HCT116 (cell line): ENCODE results near the gene LRRC46. TPM values are rescaled to one million over a fixed set of nuclear protein-coding genes. Genes with fewer than 3 reads are reported as not detected.

Experiments used
- ATAC-seq: fragments of 200-7000 bp; cut with Tn5 transposase; 2 replicates; pipeline ENCODE4 v1.9.1; 2020; ENCODE audit warnings: mild to moderate bottlenecking, moderate library complexity
- BruUV-seq: library from RNA; stranded (reverse); fragments of 400-500 nt; replicated peaks from 2 replicates; lab custom pipeline; 2021; lab: Mats Ljungman, UMichigan
- CTCF ChIA-PET: fragments of 300-600 bp; sonication (Branson Sonifier 250); formaldehyde crosslinking; loops from one replicate; lab custom pipeline; 2021; ENCODE audit warnings: antibody characterized with exemption; lab: Charles Lee
- POLR2A ChIA-PET: fragments of 300-600, 350-600 bp; sonication (Branson Sonifier 250); formaldehyde crosslinking; loops from one replicate; lab custom pipeline; 2021; ENCODE audit warnings: antibody characterized with exemption; lab: Charles Lee
- RAD21 ChIA-PET, 2 experiments: fragments of 300-600 bp; sonication (Branson Sonifier 250); formaldehyde crosslinking; loops; one replicate each; lab custom pipeline; 2023; ENCODE audit warnings: low total read pairs in 2 of 2; ENCODE audit not compliant: uncharacterized antibody in 2 of 2, unreplicated experiment in 2 of 2, low non-redundant PET in 1 of 2; lab: Charles Lee
- DNase-seq: peaks from one replicate; pipeline ENCODE4 v3.0.0-alpha.2; 2010; ENCODE audit warnings: low read depth, low spot score
- H2AFZ ChIP-seq: fragments of 200-600 bp; shearing (Covaris generic), sonication (generic); 2 replicates; pipeline ENCODE4 v1.6.1; 2017; ENCODE audit warnings: low read depth, mixed run types, mixed read lengths, antibody characterized with exemption, low read length; ENCODE audit not compliant: poor library complexity, severe bottlenecking
- H3K27ac ChIP-seq: 2 replicates; pipeline ENCODE4 v1.5.1; 2012; ENCODE audit warnings: low read depth, low read length
- H3K27me3 ChIP-seq: fragments of 200-600 bp; sonication (generic); 2 replicates; pipeline ENCODE4 v1.6.1; 2016; ENCODE audit warnings: mixed run types, low read length, mixed read lengths; ENCODE audit not compliant: insufficient read depth
- H3K36me3 ChIP-seq, 2 experiments: fragments of 200-500 bp in 1 of 2; fragments of 200-600 bp in 1 of 2; sonication (Bioruptor generic) in 1 of 2; sonication (generic) in 1 of 2; 2 replicates each; pipeline versions ENCODE4 v1.5.1 to v1.6.1; 2014 to 2016; ENCODE audit warnings: low read length in 2 of 2, inconsistent platforms in 1 of 2, mixed read lengths in 1 of 2, mixed run types in 1 of 2; ENCODE audit not compliant: insufficient read depth in 2 of 2, control insufficient read depth in 1 of 2
- H3K4me1 ChIP-seq, 2 experiments: fragments of 200-600 bp in 1 of 2; sonication (generic) in 1 of 2; 2 replicates each; pipeline versions ENCODE4 v1.5.1 to v1.6.1; 2012 to 2017; ENCODE audit warnings: low read length in 2 of 2, inconsistent platforms in 1 of 2, mild to moderate bottlenecking in 1 of 2, mixed read lengths in 1 of 2, mixed run types in 1 of 2, moderate library complexity in 1 of 2; ENCODE audit not compliant: insufficient read depth in 2 of 2, control insufficient read depth in 1 of 2
- H3K4me2 ChIP-seq: fragments of 200-600 bp; sonication (generic); 2 replicates; pipeline ENCODE4 v1.6.1; 2017; ENCODE audit warnings: mixed run types, low read length, mixed read lengths
- H3K4me3 ChIP-seq, 2 experiments: fragments of 200-600 bp in 1 of 2; sonication (generic) in 1 of 2; replicated peaks in 1 of 2; 2 replicates each; pipeline ENCODE4 v1.5.1; 2011 to 2016; ENCODE audit warnings: low read length in 2 of 2, control low read depth in 1 of 2, low read depth in 1 of 2, mild to moderate bottlenecking in 1 of 2, mixed read lengths in 1 of 2, mixed run types in 1 of 2
- H3K79me2 ChIP-seq: fragments of 200-600 bp; sonication (generic); 2 replicates; pipeline ENCODE4 v1.6.1; 2017; ENCODE audit warnings: mild to moderate bottlenecking, mixed run types, low read length, moderate library complexity, mixed read lengths; ENCODE audit not compliant: insufficient read depth
- H3K9ac ChIP-seq: fragments of 200-600 bp; sonication (generic); 2 replicates; pipeline ENCODE4 v1.6.1; 2016; ENCODE audit warnings: low read length, mixed read lengths
- H3K9me2 ChIP-seq: fragments of 200-600 bp; sonication (generic), shearing (Covaris generic); 2 replicates; pipeline ENCODE4 v1.6.1; 2017; ENCODE audit warnings: mixed run types, mild to moderate bottlenecking, moderate library complexity; ENCODE audit not compliant: insufficient read depth
- H3K9me3 ChIP-seq, 2 experiments: fragments of 200-500 bp in 1 of 2; fragments of 200-600 bp in 1 of 2; sonication (Bioruptor generic) in 1 of 2; sonication (generic) in 1 of 2; 2 replicates each; pipeline ENCODE4 v1.6.1; 2014 to 2017; ENCODE audit warnings: low read length in 2 of 2, mixed read lengths in 2 of 2, inconsistent platforms in 1 of 2, low read depth in 1 of 2, mild to moderate bottlenecking in 1 of 2, mixed run types in 1 of 2, moderate library complexity in 1 of 2; ENCODE audit not compliant: control insufficient read depth in 1 of 2, insufficient read depth in 1 of 2
- H4K20me1 ChIP-seq: fragments of 200-600 bp; sonication (generic), shearing (Covaris generic); 2 replicates; pipeline ENCODE4 v1.6.1; 2017; ENCODE audit warnings: mixed run types, mild to moderate bottlenecking, moderate library complexity; ENCODE audit not compliant: insufficient read depth
- CBX3 ChIP-seq: IDR thresholded peaks from 2 replicates; pipeline ENCODE4 v1.6.1; 2012; ENCODE audit warnings: low read depth
- CEBPB ChIP-seq: IDR thresholded peaks from 2 replicates; pipeline ENCODE4 v1.6.1; 2012; ENCODE audit warnings: low read depth
- ELF1 ChIP-seq: IDR thresholded peaks from 2 replicates; pipeline ENCODE4 v1.6.1; 2012; ENCODE audit warnings: low read depth, borderline replicate concordance
- EZH2 ChIP-seq: fragments of 200-600 bp; sonication (generic); IDR thresholded peaks from 2 replicates; pipeline ENCODE4 v1.6.1; 2017; ENCODE audit warnings: antibody characterized with exemption, mixed run types
- EZH2phosphoT487 ChIP-seq: fragments of 200-600 bp; IDR thresholded peaks from 2 replicates; pipeline ENCODE4 v1.6.1; 2018; ENCODE audit warnings: antibody characterized with exemption, borderline replicate concordance
- FOSL1 ChIP-seq: IDR thresholded peaks from 2 replicates; pipeline ENCODE4 v1.6.1; 2012; ENCODE audit warnings: low read depth
- POLR2A ChIP-seq: IDR thresholded peaks from 2 replicates; pipeline ENCODE4 v1.7.0; 2011; ENCODE audit warnings: borderline replicate concordance; ENCODE audit not compliant: insufficient read depth, insufficient read length; ENCODE audit errors: extremely low read depth
- POLR2AphosphoS5 ChIP-seq: IDR thresholded peaks from 2 replicates; pipeline ENCODE4 v1.6.1; 2011; ENCODE audit warnings: mild to moderate bottlenecking, low read depth, low read length, moderate library complexity
- SIN3A ChIP-seq: IDR thresholded peaks from 2 replicates; pipeline ENCODE4 v1.6.1; 2012; ENCODE audit warnings: low read depth
- SP1 ChIP-seq: IDR thresholded peaks from 2 replicates; pipeline ENCODE4 v1.6.1; 2012; ENCODE audit warnings: low read depth
- SRF ChIP-seq: IDR thresholded peaks from 2 replicates; pipeline ENCODE4 v1.6.1; 2012; ENCODE audit warnings: low read depth
- YY1 ChIP-seq: IDR thresholded peaks from 2 replicates; pipeline ENCODE4 v1.6.1; 2011; ENCODE audit warnings: low read length, low read depth, moderate library complexity, mild to moderate bottlenecking; ENCODE audit not compliant: insufficient replicate concordance; ENCODE audit errors: extremely low read depth
- intact Hi-C: fragments of 100-400 bp; cut with micrococcal nuclease; formaldehyde crosslinking; loops from 2 replicates; pipeline ENCODE4 v1.10.0; 2022
- total RNA-seq: library from RNA; stranded (reverse); gene quantifications from one replicate; pipeline ENCODE4 v1.2.1, GENCODE V29; 2021; ENCODE audit not compliant: unreplicated experiment
- TF ChIP-seq, protein P1 (sequence below): IDR thresholded peaks from 2 replicates; pipeline ENCODE4 v1.6.1; 2011; ENCODE audit warnings: mild to moderate bottlenecking, low read length, moderate library complexity; ENCODE audit not compliant: insufficient replicate concordance; ENCODE audit errors: extremely low read depth
- TF ChIP-seq, protein P2 (sequence below), 3 experiments: fragments of 200-600 bp in 1 of 3; sonication (generic) in 1 of 3; IDR thresholded peaks in 2 of 3; conservative IDR thresholded peaks in 1 of 3; 2 replicates each; pipeline ENCODE4 v1.5.1; 2012 to 2017; ENCODE audit warnings: low read depth in 2 of 3, low read length in 2 of 3, antibody characterized with exemption in 1 of 3, borderline replicate concordance in 1 of 3, control low read depth in 1 of 3, mild to moderate bottlenecking in 1 of 3, mixed read lengths in 1 of 3, mixed run types in 1 of 3, moderate library complexity in 1 of 3; ENCODE audit not compliant: insufficient read depth in 1 of 3

The LRRC46 gene
- total RNA-seq, 1 experiment from 2014 or later = 0.76 TPM

DNA sequence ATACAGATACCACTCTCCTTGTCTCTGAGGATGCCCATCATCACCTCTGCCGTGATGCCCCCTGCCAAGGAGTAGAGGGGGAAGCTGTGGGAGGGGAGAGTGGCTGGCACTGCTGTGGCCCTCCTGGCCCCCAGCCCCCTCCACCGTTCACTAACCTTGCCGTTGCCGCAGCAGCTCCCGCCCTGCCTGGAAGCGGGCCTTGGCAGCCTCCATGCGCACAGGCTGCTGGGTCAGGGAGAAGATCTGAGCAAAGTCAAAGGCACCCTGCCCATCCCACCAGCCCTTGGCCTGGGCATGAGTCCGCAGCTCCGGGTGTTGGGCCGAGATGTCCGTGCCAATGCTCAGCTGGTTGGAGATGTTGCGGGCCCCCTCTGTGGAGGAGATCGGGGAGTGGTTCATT is 7.2 kb downstream of the LRRC46 start:
- TF ChIP-seq ELF1 (no peak), CEBPB (no peak)
- Histone ChIP-seq H3K4me1 (peaks cover 25 to 36% of the 10 kb centered on the region in 2 experiments), H3K9ac (no peak overlapping the region), H3K36me3 (peaks cover 0 to 12% of the 10 kb centered on the region in 2 experiments; a peak in 1 of 4 replicates), H3K4me2 (no peak overlapping the region), H3K27me3 (no peaks in the 10 kb centered on the region), H3K9me2 (no peaks in the 10 kb centered on the region), H3K27ac (no peak overlapping the region), H3K4me3 (no peak overlapping the region), H2AFZ (no peak overlapping the region), H3K79me2 (peaks cover 6% of the 10 kb centered on the region; the same call in 1 of the 2 replicates), H4K20me1 (no peaks in the 10 kb centered on the region), H3K9me3 (no peaks in the 10 kb centered on the region)
- BruUV-seq = no TSS peak
- intact Hi-C loops = no loop called here
- DNase-seq = no peak
- ChIA-PET CTCF (no interaction called here), RAD21 (interaction anchor here in 1 of 2 experiments (0.6 kb wide), 1 partner anchor 141 kb away, joined by 4 read pairs; no protein-coding TSS in a partner anchor), POLR2A (interaction anchor here (3.5 kb wide), 1 partner anchor 57 kb away, joined by 24 read pairs; the partner anchor contains the start of gene SP2)
- ATAC-seq = no peak

DNA sequence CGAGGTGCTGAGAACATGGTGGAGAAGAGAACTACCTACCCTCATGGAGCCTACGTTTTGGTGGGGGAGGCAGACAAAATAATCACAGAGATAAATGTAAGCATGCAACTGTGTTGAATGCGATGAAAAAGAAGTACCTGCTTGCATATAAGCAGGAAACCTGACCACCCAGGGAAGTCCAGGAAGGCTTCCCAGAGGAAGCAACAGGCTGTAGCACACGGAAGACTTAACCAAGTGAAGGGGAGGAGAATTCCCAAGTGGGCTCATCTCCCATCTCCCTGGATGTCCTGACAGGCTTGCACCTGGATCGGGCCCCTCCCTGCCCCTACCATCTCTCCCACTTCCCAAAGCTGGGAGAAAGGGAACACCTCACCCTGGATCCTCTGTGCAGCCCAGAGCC is 7.6 kb downstream of the LRRC46 start:
- DNase-seq = no peak
- POLR2A ChIA-PET = interaction anchor here (3.5 kb wide), 1 partner anchor 56 kb away, joined by 24 read pairs; the partner anchor contains the start of gene SP2
- Histone ChIP-seq H3K9ac (no peak overlapping the region), H2AFZ (no peak overlapping the region), H3K4me3 (no peak overlapping the region), H3K27ac (no peak overlapping the region), H3K9me3 (no peaks in the 10 kb centered on the region), H3K36me3 (peaks cover 0 to 12% of the 10 kb centered on the region in 2 experiments; a peak in 1 of 4 replicates), H4K20me1 (no peaks in the 10 kb centered on the region), H3K79me2 (peaks cover 6% of the 10 kb centered on the region; the same call in 1 of the 2 replicates), H3K4me1 (peaks cover 25 to 39% of the 10 kb centered on the region in 2 experiments), H3K9me2 (no peaks in the 10 kb centered on the region), H3K4me2 (no peak overlapping the region)
- BruUV-seq = no TSS peak
- RAD21 ChIA-PET = interaction anchor here in 1 of 2 experiments (0.6 kb wide), 1 partner anchor 142 kb away, joined by 4 read pairs; no protein-coding TSS in a partner anchor
- ATAC-seq = no peak
- CTCF ChIA-PET = no interaction called here
- TF ChIP-seq EZH2 (no peak), SP1 (no peak), CEBPB (no peak), POLR2A (no peak), POLR2AphosphoS5 (no peak), SRF (no peak), CBX3 (no peak), EZH2phosphoT487 (no peak), SIN3A (no peak), YY1 (no peak), FOSL1 (no peak)
- TF ChIP-seq, protein P1, sequence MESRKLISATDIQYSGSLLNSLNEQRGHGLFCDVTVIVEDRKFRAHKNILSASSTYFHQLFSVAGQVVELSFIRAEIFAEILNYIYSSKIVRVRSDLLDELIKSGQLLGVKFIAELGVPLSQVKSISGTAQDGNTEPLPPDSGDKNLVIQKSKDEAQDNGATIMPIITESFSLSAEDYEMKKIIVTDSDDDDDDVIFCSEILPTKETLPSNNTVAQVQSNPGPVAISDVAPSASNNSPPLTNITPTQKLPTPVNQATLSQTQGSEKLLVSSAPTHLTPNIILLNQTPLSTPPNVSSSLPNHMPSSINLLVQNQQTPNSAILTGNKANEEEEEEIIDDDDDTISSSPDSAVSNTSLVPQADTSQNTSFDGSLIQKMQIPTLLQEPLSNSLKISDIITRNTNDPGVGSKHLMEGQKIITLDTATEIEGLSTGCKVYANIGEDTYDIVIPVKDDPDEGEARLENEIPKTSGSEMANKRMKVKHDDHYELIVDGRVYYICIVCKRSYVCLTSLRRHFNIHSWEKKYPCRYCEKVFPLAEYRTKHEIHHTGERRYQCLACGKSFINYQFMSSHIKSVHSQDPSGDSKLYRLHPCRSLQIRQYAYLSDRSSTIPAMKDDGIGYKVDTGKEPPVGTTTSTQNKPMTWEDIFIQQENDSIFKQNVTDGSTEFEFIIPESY = no peak
- TF ChIP-seq, protein P2, sequence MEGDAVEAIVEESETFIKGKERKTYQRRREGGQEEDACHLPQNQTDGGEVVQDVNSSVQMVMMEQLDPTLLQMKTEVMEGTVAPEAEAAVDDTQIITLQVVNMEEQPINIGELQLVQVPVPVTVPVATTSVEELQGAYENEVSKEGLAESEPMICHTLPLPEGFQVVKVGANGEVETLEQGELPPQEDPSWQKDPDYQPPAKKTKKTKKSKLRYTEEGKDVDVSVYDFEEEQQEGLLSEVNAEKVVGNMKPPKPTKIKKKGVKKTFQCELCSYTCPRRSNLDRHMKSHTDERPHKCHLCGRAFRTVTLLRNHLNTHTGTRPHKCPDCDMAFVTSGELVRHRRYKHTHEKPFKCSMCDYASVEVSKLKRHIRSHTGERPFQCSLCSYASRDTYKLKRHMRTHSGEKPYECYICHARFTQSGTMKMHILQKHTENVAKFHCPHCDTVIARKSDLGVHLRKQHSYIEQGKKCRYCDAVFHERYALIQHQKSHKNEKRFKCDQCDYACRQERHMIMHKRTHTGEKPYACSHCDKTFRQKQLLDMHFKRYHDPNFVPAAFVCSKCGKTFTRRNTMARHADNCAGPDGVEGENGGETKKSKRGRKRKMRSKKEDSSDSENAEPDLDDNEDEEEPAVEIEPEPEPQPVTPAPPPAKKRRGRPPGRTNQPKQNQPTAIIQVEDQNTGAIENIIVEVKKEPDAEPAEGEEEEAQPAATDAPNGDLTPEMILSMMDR (IDR thresholded peaks at IDR 0.05 in 2 of 3, conservative IDR thresholded peaks at IDR 0.05 in 1 of 3; ENCODE audit: borderline replicate concordance in 1 of 3, insufficient read depth in 1 of 3, low read depth in 2 of 3, low read length in 2 of 3) = no peak
- TF ChIP-seq, all 23 proteins: peak for 0
- intact Hi-C loops = no loop called here
- no peaks in the 10 kb centered on the region for H3K27me3 ChIP-seq
